ENCODE results near the gene HSD17B1. TPM values are rescaled to one million over a fixed set of nuclear protein-coding genes. Genes with fewer than 3 reads are reported as not detected.

The HSD17B1 gene
- total RNA-seq, 1 donor from 2014 or later = 1.2 TPM

GRCh38 chr17:42512246-42512645, 40.5 kb upstream of the HSD17B1 start:
- H3K36me3 Mint-ChIP-seq (ENCODE audit: low read depth) = peaks cover 3% of the 10 kb centered on the region
- peaks cover 2% of the 10 kb centered on the region for H3K4me1 Mint-ChIP-seq
- DNase-seq (ENCODE audit: low read depth, low spot score) = no peak
- H3K9me3 Mint-ChIP-seq = no peaks in the 10 kb centered on the region
- TF ChIP-seq CTCF (conservative IDR thresholded peaks at IDR 0.05) = no peak
- peak overlapping the region; percentile 29 for H3K27ac Mint-ChIP-seq (ENCODE audit: unreplicated experiment)
- H3K4me3 Mint-ChIP-seq = no peak overlapping the region
- no peaks in the 10 kb centered on the region for H3K27me3 Mint-ChIP-seq (ENCODE audit: low read depth)

- peak overlapping the region; percentile 6 for H3K27ac Mint-ChIP-seq (ENCODE audit: unreplicated experiment)
- H3K4me3 Mint-ChIP-seq = no peak overlapping the region
- H3K27me3 Mint-ChIP-seq (ENCODE audit: low read depth) = no peaks in the 10 kb centered on the region
- DNase-seq (ENCODE audit: low read depth, low spot score) = no peak
- H3K36me3 Mint-ChIP-seq (ENCODE audit: low read depth) = peaks cover 1% of the 10 kb centered on the region
- H3K4me1 Mint-ChIP-seq = peaks cover 5% of the 10 kb centered on the region
- TF ChIP-seq CTCF (conservative IDR thresholded peaks at IDR 0.05) = no peak
- H3K9me3 Mint-ChIP-seq = no peaks in the 10 kb centered on the region
These were observed 39.9 kb upstream of the HSD17B1 start for GRCh38 chr17:42512733-42513251.

GRCh38 chr17:42513686-42514085, 39.0 kb upstream of the HSD17B1 start:
- Mint-ChIP-seq H3K36me3 (ENCODE audit: low read depth) (no peaks in the 10 kb centered on the region), H3K27ac (ENCODE audit: unreplicated experiment) (peak overlapping the region; percentile 62), H3K27me3 (ENCODE audit: low read depth) (no peaks in the 10 kb centered on the region), H3K9me3 (no peaks in the 10 kb centered on the region), H3K4me1 (peaks cover 14% of the 10 kb centered on the region), H3K4me3 (no peak overlapping the region)
- no peak for TF ChIP-seq CTCF (conservative IDR thresholded peaks at IDR 0.05)
- no peak for DNase-seq (ENCODE audit: low read depth, low spot score)

GRCh38 chr17:42514279-42514678, 38.4 kb upstream of the HSD17B1 start:
- no peak overlapping the region for H3K27ac Mint-ChIP-seq (ENCODE audit: unreplicated experiment)
- no peak overlapping the region for H3K4me3 Mint-ChIP-seq
- no peaks in the 10 kb centered on the region for H3K27me3 Mint-ChIP-seq (ENCODE audit: low read depth)
- peaks cover 19% of the 10 kb centered on the region for H3K4me1 Mint-ChIP-seq
- DNase-seq (ENCODE audit: low read depth, low spot score) = no peak
- no peak for TF ChIP-seq CTCF (conservative IDR thresholded peaks at IDR 0.05)
- no peaks in the 10 kb centered on the region for H3K36me3 Mint-ChIP-seq (ENCODE audit: low read depth)
- H3K9me3 Mint-ChIP-seq = no peaks in the 10 kb centered on the region

GRCh38 chr17:42514867-42515266, 37.9 kb upstream of the HSD17B1 start:
- peaks cover 25% of the 10 kb centered on the region for H3K4me1 Mint-ChIP-seq
- H3K36me3 Mint-ChIP-seq (ENCODE audit: low read depth) = no peaks in the 10 kb centered on the region
- H3K27ac Mint-ChIP-seq (ENCODE audit: unreplicated experiment) = no peak overlapping the region
- no peak for DNase-seq (ENCODE audit: low read depth, low spot score)
- no peak overlapping the region for H3K4me3 Mint-ChIP-seq
- H3K27me3 Mint-ChIP-seq (ENCODE audit: low read depth) = no peaks in the 10 kb centered on the region
- no peaks in the 10 kb centered on the region for H3K9me3 Mint-ChIP-seq
- TF ChIP-seq CTCF (conservative IDR thresholded peaks at IDR 0.05) = no peak
